WI38 (cell line): ENCODE measurements around the gene SYT6.
"Not testable (repeated sequence)": the region's sequence is repeated elsewhere in the genome, so short reads cannot be mapped to it uniquely, and the experiment has no call there.

Experiments used
- H3K4me3 ChIP-seq: 2 replicates; pipeline ENCODE4 v1.5.1; 2011; ENCODE audit warnings: low read depth, mild to moderate bottlenecking, control low read depth, low read length
- CTCF ChIP-seq: IDR thresholded peaks from 2 replicates; pipeline ENCODE4 v1.5.1; 2012; ENCODE audit warnings: low read depth, mild to moderate bottlenecking, control low read depth, low read length

Gene SYT6

DNA sequence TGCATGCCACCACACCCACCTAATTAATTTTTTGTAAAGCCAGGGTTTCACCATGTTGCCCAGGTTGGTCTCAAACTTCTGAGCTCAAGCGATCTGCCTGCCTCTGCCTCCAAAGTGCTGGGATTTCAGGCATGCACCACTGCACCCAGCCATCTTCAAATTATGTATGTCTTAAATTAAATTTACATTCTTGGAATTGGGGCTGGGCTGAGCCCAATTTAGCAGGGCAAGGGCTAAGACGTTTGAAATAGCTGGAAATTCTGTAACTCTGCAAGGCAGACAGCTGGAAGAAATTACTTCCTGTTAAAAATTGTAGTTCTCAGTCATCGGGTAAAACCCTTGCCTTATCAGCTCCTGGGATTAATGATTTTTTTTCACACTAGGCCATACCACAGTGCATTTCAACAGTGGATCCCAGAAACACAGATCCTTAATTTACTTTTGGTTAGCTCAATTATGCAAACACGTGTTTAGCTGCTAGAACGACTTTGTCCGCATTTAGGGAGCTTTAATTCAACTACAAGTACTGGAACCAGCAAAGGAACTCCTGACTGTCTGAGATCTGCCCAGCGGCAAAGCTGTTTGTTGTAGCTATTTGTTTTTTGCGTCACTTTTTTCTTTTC is 91.1 kb downstream of the SYT6 start:
- H3K4me3 ChIP-seq: no peak overlapping the region
- no peak for TF ChIP-seq CTCF

DNA sequence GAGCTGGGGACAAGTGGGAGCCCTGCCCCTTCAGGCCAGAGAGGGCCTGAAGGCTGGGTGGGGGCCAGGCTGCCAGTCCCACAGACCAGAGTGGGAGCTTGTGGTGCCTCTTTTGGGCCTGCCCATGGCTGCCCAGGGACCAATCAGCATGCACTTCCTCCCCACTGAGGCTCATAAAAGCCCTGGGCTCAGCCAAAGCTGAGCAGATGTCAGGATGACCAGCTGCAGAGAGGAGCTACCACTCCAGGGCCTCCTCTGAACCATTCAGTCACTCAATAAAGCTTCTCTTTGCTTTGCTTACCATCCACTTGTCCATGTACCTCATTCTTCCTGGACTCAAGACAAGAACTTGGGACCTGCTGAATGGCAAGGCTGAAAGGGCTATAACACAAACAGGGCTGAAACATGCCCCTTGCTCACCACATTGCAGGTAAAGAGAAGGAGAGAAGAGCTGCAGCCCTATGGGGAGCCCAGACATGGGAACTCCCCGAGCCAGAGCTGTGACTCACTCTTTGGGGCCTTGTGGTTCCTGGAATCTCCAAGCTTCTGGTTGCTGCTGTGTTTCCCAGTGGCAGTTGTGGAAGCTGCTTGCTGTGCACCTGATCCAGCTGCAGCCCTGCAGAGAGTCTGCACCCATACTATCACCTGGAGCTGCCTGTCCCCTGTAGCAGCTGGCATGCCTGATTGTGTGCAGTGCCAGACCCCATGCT is 92.4 kb downstream of the SYT6 start:
- TF ChIP-seq CTCF: no peak
- no peak overlapping the region for H3K4me3 ChIP-seq

DNA sequence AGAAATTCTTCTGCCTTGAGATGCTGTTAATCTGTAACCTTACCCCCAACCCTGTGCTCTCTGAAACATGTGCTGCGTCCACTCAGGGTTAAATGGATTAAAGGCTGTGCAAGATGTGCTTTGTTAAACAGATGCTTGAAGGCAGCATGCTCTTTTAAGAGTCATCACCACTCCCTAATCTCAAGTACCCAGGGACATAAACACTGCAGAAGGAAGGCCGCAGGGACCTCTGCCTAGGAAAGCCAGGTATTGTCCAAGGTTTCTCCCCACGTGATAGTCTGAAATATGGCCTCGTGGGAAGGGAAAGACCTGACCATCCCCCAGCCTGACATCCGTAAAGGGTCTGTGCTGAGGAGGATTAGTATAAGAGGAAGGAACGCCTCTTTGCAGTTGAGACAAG is 95.4 kb downstream of the SYT6 start:
- not testable (repeated sequence) for H3K4me3 ChIP-seq

DNA sequence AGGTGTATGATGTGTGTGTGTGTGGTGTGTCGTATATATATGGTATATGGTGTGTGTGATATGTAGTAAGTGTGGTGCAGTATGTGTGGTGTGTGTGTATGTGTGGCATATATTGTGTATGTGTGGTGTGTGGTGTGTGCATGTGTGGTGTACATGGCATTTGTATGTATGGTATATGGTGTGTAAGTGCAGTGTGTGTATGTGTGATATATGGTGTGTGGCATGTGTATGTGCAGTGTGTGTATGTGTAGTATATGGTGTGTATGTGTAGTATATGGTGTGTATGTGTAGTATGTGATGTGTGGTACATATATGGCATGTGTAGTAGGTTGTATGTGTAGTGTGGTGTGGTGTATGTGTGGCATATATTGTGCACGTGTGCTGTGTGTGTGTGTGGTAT is 99.5 kb downstream of the SYT6 start:
- H3K4me3 ChIP-seq: no peak overlapping the region
- TF ChIP-seq CTCF: no peak

DNA sequence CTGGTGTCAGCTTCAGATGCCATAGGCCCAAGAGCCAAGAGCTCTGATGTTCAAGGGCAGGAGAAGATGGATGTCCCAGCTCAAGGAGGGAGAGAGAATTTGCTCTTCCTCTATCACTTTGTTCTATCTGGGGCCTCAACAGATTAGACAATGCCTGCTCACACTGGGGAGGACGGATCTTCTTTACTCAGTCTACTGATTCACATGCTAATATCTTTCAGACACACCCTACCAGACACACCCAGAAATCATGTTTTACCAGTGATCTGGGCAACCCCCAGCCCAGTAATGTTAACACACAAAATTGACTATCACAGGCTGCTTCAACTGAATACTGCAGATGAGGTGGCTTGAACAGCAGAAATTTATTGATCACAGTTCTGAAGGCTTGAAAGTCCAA is 105.4 kb downstream of the SYT6 start:
- H3K4me3 ChIP-seq: no peak overlapping the region
- TF ChIP-seq CTCF: no peak

GRCh38 chr1:114043548-114043947 is 110.1 kb downstream of the SYT6 start:
- H3K4me3 ChIP-seq: no peak overlapping the region
- TF ChIP-seq CTCF: no peak

- no peak for TF ChIP-seq CTCF
- no peak overlapping the region for H3K4me3 ChIP-seq
Measured at GRCh38 chr1:114043054-114043453, 110.6 kb downstream of the SYT6 start.
